Measurements from ENCODE around the gene TDRD9. TPM values are rescaled to one million over a fixed set of nuclear protein-coding genes. Genes with fewer than 3 reads are reported as not detected.

The TDRD9 gene
- polyA plus RNA-seq, 5 donors: 0.24 to 2.3 (median 1.6) TPM

GRCh38 chr14:103890821-103891666, 37.2 kb upstream of the TDRD9 start:
- no peak for DNase-seq

- DNase-seq: no peak
Observed at GRCh38 chr14:103891667-103892215, 36.5 kb upstream of the TDRD9 start.

- no peak for DNase-seq
Observed at GRCh38 chr14:103892247-103892646, 36.0 kb upstream of the TDRD9 start.

GRCh38 chr14:103894034-103894722, 34.1 kb upstream of the TDRD9 start:
- no peak for DNase-seq

GRCh38 chr14:103894723-103895059, 33.6 kb upstream of the TDRD9 start:
- DNase-seq: no peak

GRCh38 chr14:103896578-103896977, 31.7 kb upstream of the TDRD9 start:
- no peak for DNase-seq

- no peak for DNase-seq
Observed at GRCh38 chr14:103897075-103897947, 30.9 kb upstream of the TDRD9 start.

GRCh38 chr14:103898204-103898603, 30.1 kb upstream of the TDRD9 start:
- DNase-seq: no peak

GRCh38 chr14:103898711-103899110, 29.5 kb upstream of the TDRD9 start:
- no peak for DNase-seq

GRCh38 chr14:103899316-103899715, 28.9 kb upstream of the TDRD9 start:
- no peak for DNase-seq

- no peak for DNase-seq
Observed at GRCh38 chr14:103899833-103900232, 28.4 kb upstream of the TDRD9 start.

GRCh38 chr14:103904493-103905107, 23.7 kb upstream of the TDRD9 start:
- peak in 1 of 2 donors; percentile 36 for DNase-seq

- DNase-seq: no peak
Observed at GRCh38 chr14:103905842-103906456, 22.3 kb upstream of the TDRD9 start.

GRCh38 chr14:103908580-103908979, 19.7 kb upstream of the TDRD9 start:
- DNase-seq: no peak

GRCh38 chr14:103909531-103910261, 18.6 kb upstream of the TDRD9 start:
- DNase-seq: no peak

- peak; percentile 70 to 74 for DNase-seq
Observed at GRCh38 chr14:103910262-103910935, 17.9 kb upstream of the TDRD9 start.

GRCh38 chr14:103910984-103911383, 17.3 kb upstream of the TDRD9 start:
- no peak for DNase-seq

GRCh38 chr14:103915616-103916015, 12.6 kb upstream of the TDRD9 start:
- no peak for DNase-seq

GRCh38 chr14:103916636-103917262, 11.5 kb upstream of the TDRD9 start:
- no peak for DNase-seq
